HG02571 (cell line): ENCODE data around the gene CCDC57.
"Not testable (repeated sequence)": the region's sequence is repeated elsewhere in the genome, so short reads cannot be mapped to it uniquely, and the experiment has no call there.

Source experiments
- ATAC-seq: cut with Tn5 transposase; IDR thresholded peaks from one replicate; pipeline ENCODE4 v1.9.1; 2021; ENCODE audit warnings: mild to moderate bottlenecking, moderate library complexity; ENCODE audit not compliant: unreplicated experiment

The CCDC57 gene

GRCh38 chr17:82204831-82205719 lies 7.6 kb downstream of the CCDC57 start:
- no peak for ATAC-seq

GRCh38 chr17:82203920-82204319 lies 8.7 kb downstream of the CCDC57 start:
- ATAC-seq: no peak

- ATAC-seq: no peak
Measured at GRCh38 chr17:82202981-82203380, 9.7 kb downstream of the CCDC57 start.

- no peak for ATAC-seq
Measured at GRCh38 chr17:82201498-82201910, 11.1 kb downstream of the CCDC57 start.

- no peak for ATAC-seq
Measured at GRCh38 chr17:82200743-82201497, 11.7 kb downstream of the CCDC57 start.

GRCh38 chr17:82200135-82200534 lies 12.5 kb downstream of the CCDC57 start:
- ATAC-seq: no peak

- ATAC-seq: no peak
Measured at GRCh38 chr17:82199496-82199895, 13.1 kb downstream of the CCDC57 start.

GRCh38 chr17:82198092-82198491 lies 14.6 kb downstream of the CCDC57 start:
- no peak for ATAC-seq

- no peak for ATAC-seq
Measured at GRCh38 chr17:82195675-82196672, 16.7 kb downstream of the CCDC57 start.

GRCh38 chr17:82194765-82195164 lies 17.9 kb downstream of the CCDC57 start:
- no peak for ATAC-seq

- no peak for ATAC-seq
Measured at GRCh38 chr17:82193520-82194220, 19.0 kb downstream of the CCDC57 start.

- not testable (repeated sequence) for ATAC-seq
Measured at GRCh38 chr17:82193050-82193449, 19.6 kb downstream of the CCDC57 start.

- ATAC-seq: no peak
Measured at GRCh38 chr17:82188001-82188961, 24.4 kb downstream of the CCDC57 start.

GRCh38 chr17:82187500-82187899 lies 25.1 kb downstream of the CCDC57 start:
- no peak for ATAC-seq

- ATAC-seq: no peak
Measured at GRCh38 chr17:82186221-82186620, 26.4 kb downstream of the CCDC57 start.

- no peak for ATAC-seq
Measured at GRCh38 chr17:82184761-82185160, 27.9 kb downstream of the CCDC57 start.

- ATAC-seq: no peak
Measured at GRCh38 chr17:82180776-82181528, 31.7 kb downstream of the CCDC57 start.

GRCh38 chr17:82179946-82180475 lies 32.6 kb downstream of the CCDC57 start:
- ATAC-seq: no peak
